IPS DF 6.9 (cell line): Measurements from ENCODE around the gene PTPRA.
A peak's percentile ranks its signal among the peaks of the same experiment; 100 is the strongest.

Experiments used
- DNase-seq: peaks from one replicate; pipeline ENCODE4 v3.0.0-alpha.2; 2013; ENCODE audit warnings: low read depth, low spot score
- H3K27ac ChIP-seq: one replicate; pipeline ENCODE4 v1.5.1; 2013; ENCODE audit warnings: low read length, control low read depth
- H3K27me3 ChIP-seq: 2 replicates; pipeline ENCODE4 v1.6.1; 2013; ENCODE audit warnings: mild to moderate bottlenecking, low read length; ENCODE audit not compliant: control insufficient read depth, insufficient read depth
- H3K36me3 ChIP-seq: 2 replicates; pipeline ENCODE4 v1.6.1; 2013; ENCODE audit warnings: low read length; ENCODE audit not compliant: control insufficient read depth, insufficient read depth
- H3K4me1 ChIP-seq: 2 replicates; pipeline ENCODE4 v1.6.1; 2013; ENCODE audit warnings: low read length; ENCODE audit not compliant: control insufficient read depth, insufficient read depth
- H3K4me3 ChIP-seq: 2 replicates; pipeline ENCODE4 v1.5.1; 2013; ENCODE audit warnings: mild to moderate bottlenecking, low read length
- H3K9me3 ChIP-seq: 2 replicates; pipeline ENCODE4 v1.6.1; 2013; ENCODE audit warnings: low read length, inconsistent platforms; ENCODE audit not compliant: control insufficient read depth, insufficient read depth
- WGBS: extraction: QIAGEN DNeasy Blood & Tissue Kit; methylation state at CpG from one replicate; pipeline ENCODE4 v1.1.7; 2013; ENCODE audit warnings: mixed read lengths, missing lambda C conversion rate; ENCODE audit not compliant: insufficient read length, insufficient coverage; 5-methylcytosine and 5-hydroxymethylcytosine counted together

Gene PTPRA

DNA sequence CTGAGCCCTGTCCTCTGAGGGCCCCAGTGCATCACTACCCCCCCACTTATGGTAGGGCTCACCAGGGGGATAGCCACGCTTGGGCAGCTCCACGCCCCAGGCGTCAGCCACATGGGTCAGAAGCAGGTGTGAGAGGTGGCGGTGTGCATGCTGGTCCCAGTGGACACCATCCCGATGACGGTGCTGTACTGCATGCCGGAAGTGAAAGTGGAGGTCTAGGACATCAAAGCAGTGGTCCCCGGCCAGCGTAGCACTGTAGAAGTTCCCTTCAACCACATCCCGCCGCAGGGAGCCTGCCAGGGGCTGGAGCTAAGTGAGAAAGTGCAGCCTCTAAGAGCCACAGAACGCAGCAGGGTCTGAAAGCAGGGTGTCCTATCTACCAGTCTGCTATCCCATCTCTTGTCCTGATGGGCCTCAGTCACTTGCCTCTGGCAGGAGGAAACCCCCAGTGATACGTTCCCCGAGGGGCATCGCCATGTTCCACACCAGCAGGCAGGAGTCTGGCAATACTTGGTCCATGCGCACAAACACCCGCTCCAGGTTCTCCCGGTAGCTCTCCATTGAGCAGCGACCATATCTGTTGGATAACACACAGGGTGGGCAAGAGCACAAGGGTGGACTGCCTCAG, 35.0 kb upstream of the PTPRA start:
- H3K27ac ChIP-seq: no peak overlapping the region
- no peak for DNase-seq
- H3K4me1 ChIP-seq: peaks cover 3% of the 10 kb centered on the region; the same call in 1 of the 2 replicates
- H3K36me3 ChIP-seq: peaks cover 5% of the 10 kb centered on the region; the same call in 1 of the 2 replicates
- no CpG with 5 or more reads among the region's 19 CpGs for WGBS
- H3K4me3 ChIP-seq: no peak overlapping the region
- no peaks in the 10 kb centered on the region; the same call in 1 of the 2 replicates for H3K27me3 ChIP-seq
- no peaks in the 10 kb centered on the region for H3K9me3 ChIP-seq

GRCh38 chr20:2838847-2839671, 34.2 kb upstream of the PTPRA start:
- Histone ChIP-seq H3K27me3 (no peaks in the 10 kb centered on the region; the same call in 1 of the 2 replicates), H3K4me3 (no peak overlapping the region), H3K36me3 (peaks cover 5% of the 10 kb centered on the region; the same call in 1 of the 2 replicates), H3K27ac (no peak overlapping the region), H3K9me3 (no peaks in the 10 kb centered on the region), H3K4me1 (peaks cover 3% of the 10 kb centered on the region; the same call in 1 of the 2 replicates)
- no peak for DNase-seq
- no CpG with 5 or more reads among the region's 15 CpGs for WGBS

GRCh38 chr20:2839732-2840137, 33.5 kb upstream of the PTPRA start:
- H3K27me3 ChIP-seq: no peaks in the 10 kb centered on the region; the same call in 1 of the 2 replicates
- H3K4me3 ChIP-seq: no peak overlapping the region; the same call in 1 of the 2 replicates
- H3K36me3 ChIP-seq: peaks cover 5% of the 10 kb centered on the region; the same call in 1 of the 2 replicates
- peaks cover 3% of the 10 kb centered on the region; the same call in 1 of the 2 replicates for H3K4me1 ChIP-seq
- WGBS: no CpG with 5 or more reads among the region's 21 CpGs
- H3K9me3 ChIP-seq: no peaks in the 10 kb centered on the region
- no peak for DNase-seq
- no peak overlapping the region for H3K27ac ChIP-seq

DNA sequence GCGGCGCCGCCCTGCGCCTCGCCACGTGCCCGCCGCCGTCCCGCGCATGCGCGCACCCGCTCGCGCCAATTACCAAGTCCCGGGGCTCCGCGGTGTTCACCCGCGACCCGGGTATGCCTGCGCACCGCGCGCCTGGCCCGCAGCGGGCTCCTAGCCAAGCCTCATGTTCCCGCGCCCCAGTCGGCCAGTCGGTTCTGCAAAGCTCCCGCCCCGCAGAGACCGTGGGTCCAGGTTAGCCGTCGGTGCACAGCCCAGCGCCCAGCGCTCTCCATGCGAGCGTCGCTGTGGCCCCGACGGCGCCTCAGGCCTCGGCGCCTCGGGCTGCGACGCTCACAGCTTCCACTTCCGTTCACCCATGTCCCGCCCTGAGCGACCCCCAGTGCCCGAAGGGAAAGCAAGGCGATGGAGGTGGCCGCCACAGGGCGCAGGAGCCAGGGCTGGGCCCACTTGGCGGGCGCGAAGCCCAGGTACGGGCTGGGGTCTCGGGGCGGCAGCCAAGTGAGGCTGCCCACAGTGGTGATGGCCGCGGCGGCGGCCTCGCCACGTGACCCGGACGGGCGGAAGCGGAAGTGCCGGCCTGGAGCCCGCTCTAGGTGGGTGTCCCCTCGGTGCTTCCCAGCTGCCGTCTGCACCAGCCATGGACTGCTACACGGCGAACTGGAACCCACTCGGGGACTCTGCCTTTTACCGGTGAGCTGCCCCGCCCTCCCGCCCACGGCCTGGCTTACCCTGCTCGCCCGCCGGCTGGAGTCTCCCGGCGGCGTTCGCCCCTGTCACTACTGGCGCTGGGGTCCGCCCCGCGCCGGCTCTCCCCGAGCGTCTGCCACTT, 32.9 kb upstream of the PTPRA start, which contains the start of the genes PCED1A and VPS16:
PCED1A (minus strand) TSS at position 518 of the 829 bp plus-strand sequence. CDS start 743 bp downstream, outside the sequence.
VPS16 (plus strand) TSS at position 608 of the 829 bp plus-strand sequence; CDS start at position 638, 30 bp downstream.
- no CpG with 5 or more reads among the region's 98 CpGs for WGBS
- H3K4me1 ChIP-seq: peaks cover 3% of the 10 kb centered on the region; the same call in 1 of the 2 replicates
- no peaks in the 10 kb centered on the region for H3K9me3 ChIP-seq
- H3K27ac ChIP-seq: no peak within 1 kb of the TSS
- H3K4me3 ChIP-seq: peak within 1 kb of the TSS; percentile 80; the same call in 1 of the 2 replicates
- H3K27me3 ChIP-seq: no peaks in the 10 kb centered on the region; the same call in 1 of the 2 replicates
- DNase-seq: no peak
- peaks cover 5% of the 10 kb centered on the region; the same call in 1 of the 2 replicates for H3K36me3 ChIP-seq

DNA sequence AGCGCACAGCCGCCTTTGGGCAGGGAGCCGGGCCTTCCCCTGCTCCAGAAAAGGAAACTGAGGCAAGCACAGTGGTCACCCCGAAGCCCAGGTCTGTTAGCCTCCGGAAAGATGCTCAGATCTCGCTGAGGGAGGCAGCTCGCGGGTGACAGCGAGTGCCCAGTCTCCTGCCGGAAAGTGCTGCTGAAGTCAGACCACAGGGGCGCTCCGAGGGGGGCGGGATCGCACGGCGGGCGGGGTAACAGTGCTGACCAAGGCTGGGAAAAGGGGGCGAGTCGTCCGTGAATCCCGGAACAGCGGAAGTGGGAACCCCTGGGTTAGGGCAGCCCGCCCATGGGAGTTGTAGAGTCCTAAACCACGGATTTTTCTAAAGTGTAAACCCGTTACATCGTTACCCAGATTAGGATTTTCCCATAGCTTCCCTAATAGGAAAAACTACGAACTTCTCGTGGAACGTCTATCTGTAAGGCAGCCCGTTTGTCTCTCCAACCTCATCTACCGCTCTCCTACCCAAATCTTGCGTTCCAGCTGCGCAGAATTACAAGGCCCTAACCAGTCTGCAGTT, 32.2 kb upstream of the PTPRA start:
- Histone ChIP-seq H3K27me3 (no peaks in the 10 kb centered on the region; the same call in 1 of the 2 replicates), H3K4me1 (peaks cover 3% of the 10 kb centered on the region; the same call in 1 of the 2 replicates), H3K9me3 (no peaks in the 10 kb centered on the region), H3K36me3 (peaks cover 5% of the 10 kb centered on the region; the same call in 1 of the 2 replicates), H3K27ac (no peak overlapping the region), H3K4me3 (peak overlapping the region; percentile 80; the same call in 1 of the 2 replicates)
- WGBS: no CpG with 5 or more reads among the region's 33 CpGs
- DNase-seq: no peak

- Histone ChIP-seq H3K36me3 (no peaks in the 10 kb centered on the region), H3K4me3 (no peak overlapping the region), H3K27ac (no peak overlapping the region), H3K27me3 (no peaks in the 10 kb centered on the region), H3K4me1 (no peaks in the 10 kb centered on the region), H3K9me3 (no peaks in the 10 kb centered on the region)
- no peak for DNase-seq
- WGBS: no CpG with 5 or more reads among the region's 2 CpGs
Measured at GRCh38 chr20:2845607-2846006, 27.7 kb upstream of the PTPRA start.

GRCh38 chr20:2846698-2847097, 26.6 kb upstream of the PTPRA start:
- no peak overlapping the region for H3K27ac ChIP-seq
- no peaks in the 10 kb centered on the region for H3K4me1 ChIP-seq
- no peak overlapping the region for H3K4me3 ChIP-seq
- no peak for DNase-seq
- H3K36me3 ChIP-seq: no peaks in the 10 kb centered on the region
- no peaks in the 10 kb centered on the region for H3K27me3 ChIP-seq
- no peaks in the 10 kb centered on the region for H3K9me3 ChIP-seq
- WGBS: no CpG with 5 or more reads among the region's 5 CpGs

- DNase-seq: no peak
- no peak overlapping the region for H3K27ac ChIP-seq
- WGBS: no CpG with 5 or more reads among the region's 4 CpGs
- H3K4me3 ChIP-seq: no peak overlapping the region
- H3K36me3 ChIP-seq: no peaks in the 10 kb centered on the region
- H3K4me1 ChIP-seq: no peaks in the 10 kb centered on the region
- H3K9me3 ChIP-seq: no peaks in the 10 kb centered on the region
- H3K27me3 ChIP-seq: no peaks in the 10 kb centered on the region
Measured at GRCh38 chr20:2847802-2848201, 25.5 kb upstream of the PTPRA start.

DNA sequence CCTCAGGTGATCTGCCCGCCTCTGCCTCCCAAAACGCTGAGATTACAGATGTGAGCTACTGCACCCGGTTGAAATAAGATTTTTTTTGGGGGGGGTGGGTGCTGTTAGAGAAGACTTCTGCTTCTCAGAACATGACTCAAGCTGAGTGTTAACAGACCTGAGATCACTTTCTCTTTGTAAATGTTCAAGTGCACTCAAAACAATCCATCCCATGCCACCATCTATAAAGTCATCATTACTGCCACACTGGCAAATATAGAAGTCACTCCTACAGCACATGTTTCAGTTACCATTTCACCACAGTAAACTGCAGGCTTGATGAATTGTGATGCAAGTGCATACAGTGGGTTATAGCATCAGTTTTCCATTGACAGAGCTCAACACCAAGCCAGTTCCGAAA, 23.8 kb upstream of the PTPRA start:
- H3K4me1 ChIP-seq: no peaks in the 10 kb centered on the region
- H3K27ac ChIP-seq: no peak overlapping the region
- H3K4me3 ChIP-seq: no peak overlapping the region
- no peaks in the 10 kb centered on the region for H3K36me3 ChIP-seq
- no CpG with 5 or more reads among the region's 4 CpGs for WGBS
- H3K9me3 ChIP-seq: no peaks in the 10 kb centered on the region
- no peaks in the 10 kb centered on the region for H3K27me3 ChIP-seq
- DNase-seq: no peak
